Urinary bladder (tissue), 4 donors: Measurements from ENCODE around the gene RNH1. TPM values are rescaled to one million over a fixed set of nuclear protein-coding genes. Genes with fewer than 3 reads are reported as not detected.

Experiments
- DNase-seq: peaks from one replicate; pipeline ENCODE4 v3.0.0-alpha.2; 2015; ENCODE audit errors: extremely low spot score
- H3K27ac ChIP-seq: one replicate; pipeline ENCODE4 v1.5.1; 2013; ENCODE audit warnings: low read depth, mild to moderate bottlenecking, moderate library complexity
- H3K36me3 ChIP-seq: one replicate; pipeline ENCODE4 v1.6.1; 2013; ENCODE audit warnings: mild to moderate bottlenecking, moderate library complexity; ENCODE audit not compliant: insufficient read depth
- H3K4me1 ChIP-seq: one replicate; pipeline ENCODE4 v1.6.1; 2013; ENCODE audit warnings: mild to moderate bottlenecking, moderate library complexity; ENCODE audit not compliant: insufficient read depth
- H3K4me3 ChIP-seq: one replicate; pipeline ENCODE4 v1.5.1; 2013; ENCODE audit warnings: low read depth, low read length
- WGBS: extraction: QIAGEN DNeasy Blood & Tissue Kit; methylation state at CpG from one replicate; pipeline ENCODE4 v1.1.7; 2013; 5-methylcytosine and 5-hydroxymethylcytosine counted together
- polyA plus RNA-seq: library from polyadenylated mRNA; stranded (reverse); fragments of 200-250 nt; gene quantifications from one replicate; pipeline ENCODE4 v1.2.3, GENCODE V29; 2013
- total RNA-seq: library from RNA; depleted of rRNA; stranded (reverse); fragments of >200 nt; gene quantifications from one replicate; pipeline ENCODE4 v1.2.3, GENCODE V29; 2014
- donor health status: healthy with polysubstance abuse.
- donor health status: healthy.

RNH1 gene
- total and polyA plus RNA-seq, 2 donors = 71.5 to 271 TPM

DNA sequence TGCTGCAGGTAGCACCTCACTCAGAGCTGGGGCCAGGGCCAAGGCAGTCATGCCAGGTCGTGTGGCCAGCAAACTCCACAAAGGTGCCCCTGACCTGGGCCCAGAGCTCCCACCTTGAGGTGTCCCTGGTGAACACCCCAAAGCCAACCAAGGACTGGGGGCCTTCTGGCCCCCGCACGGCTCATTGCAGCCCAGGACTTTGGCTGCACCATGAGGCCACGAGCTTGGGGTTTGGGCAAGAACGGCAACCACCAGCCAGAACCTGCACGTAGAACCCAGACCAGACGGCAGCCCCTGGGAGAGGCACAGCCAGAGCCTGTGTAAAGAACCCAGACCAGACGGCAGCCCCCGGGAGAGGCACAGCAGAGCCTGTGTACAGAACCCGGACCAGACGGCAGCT lies 38.1 kb upstream of the RNH1 start:
- 86% methylated on average over 11 of the region's 11 CpGs for WGBS
- Histone ChIP-seq H3K27ac (no peak overlapping the region), H3K4me1 (no peaks in the 10 kb centered on the region), H3K4me3 (no peak overlapping the region), H3K36me3 (no peaks in the 10 kb centered on the region)
- DNase-seq = no peak

DNA sequence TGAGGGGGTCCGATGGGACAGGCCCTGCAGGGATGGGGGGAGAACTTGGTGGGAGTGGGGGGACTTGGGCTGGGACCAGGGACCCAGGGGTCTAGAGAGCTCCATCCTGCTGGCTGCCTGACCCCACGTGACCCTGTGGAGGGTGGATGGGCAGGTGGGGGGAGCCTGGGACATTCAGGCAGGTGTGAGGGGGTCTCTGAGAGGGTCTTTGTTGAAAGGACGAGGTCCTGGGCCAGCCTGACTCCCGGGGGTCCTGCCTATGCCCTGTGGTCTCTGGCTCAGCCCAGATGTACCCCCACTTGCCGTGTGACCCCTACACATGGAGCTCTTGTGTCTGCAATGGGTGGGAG lies 37.8 kb upstream of the RNH1 start:
- no peak for DNase-seq
- H3K36me3 ChIP-seq = no peaks in the 10 kb centered on the region
- H3K4me1 ChIP-seq = no peaks in the 10 kb centered on the region
- 89% methylated on average over 5 of the region's 5 CpGs for WGBS
- no peak overlapping the region for H3K4me3 ChIP-seq
- no peak overlapping the region for H3K27ac ChIP-seq

DNA sequence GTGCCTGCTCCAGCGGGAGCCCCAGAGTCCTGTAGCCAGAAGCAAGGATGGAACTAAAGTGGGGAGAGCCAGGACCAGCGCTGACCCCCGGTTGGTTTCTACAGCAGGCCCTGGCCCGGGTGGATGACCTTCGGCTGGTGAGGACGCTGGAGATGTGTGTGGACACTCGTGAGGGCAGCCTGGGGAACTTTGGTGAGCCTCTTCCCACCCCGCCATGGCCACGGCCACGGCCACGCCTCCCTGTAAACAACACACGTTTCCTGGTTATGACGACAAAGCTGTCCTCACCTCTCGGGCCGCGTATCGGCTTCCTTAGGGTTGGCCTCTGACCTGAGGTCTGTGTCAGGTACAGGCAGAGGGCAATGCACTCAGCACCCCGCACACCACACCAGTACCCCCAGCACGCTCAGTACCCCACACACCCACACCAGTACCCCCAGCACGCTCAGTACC lies 34.4 kb upstream of the RNH1 start:
- no peaks in the 10 kb centered on the region for H3K4me1 ChIP-seq
- no peaks in the 10 kb centered on the region for H3K36me3 ChIP-seq
- no peak overlapping the region for H3K4me3 ChIP-seq
- 91% methylated on average over 20 of the region's 20 CpGs for WGBS
- no peak for DNase-seq
- H3K27ac ChIP-seq = no peak overlapping the region

DNA sequence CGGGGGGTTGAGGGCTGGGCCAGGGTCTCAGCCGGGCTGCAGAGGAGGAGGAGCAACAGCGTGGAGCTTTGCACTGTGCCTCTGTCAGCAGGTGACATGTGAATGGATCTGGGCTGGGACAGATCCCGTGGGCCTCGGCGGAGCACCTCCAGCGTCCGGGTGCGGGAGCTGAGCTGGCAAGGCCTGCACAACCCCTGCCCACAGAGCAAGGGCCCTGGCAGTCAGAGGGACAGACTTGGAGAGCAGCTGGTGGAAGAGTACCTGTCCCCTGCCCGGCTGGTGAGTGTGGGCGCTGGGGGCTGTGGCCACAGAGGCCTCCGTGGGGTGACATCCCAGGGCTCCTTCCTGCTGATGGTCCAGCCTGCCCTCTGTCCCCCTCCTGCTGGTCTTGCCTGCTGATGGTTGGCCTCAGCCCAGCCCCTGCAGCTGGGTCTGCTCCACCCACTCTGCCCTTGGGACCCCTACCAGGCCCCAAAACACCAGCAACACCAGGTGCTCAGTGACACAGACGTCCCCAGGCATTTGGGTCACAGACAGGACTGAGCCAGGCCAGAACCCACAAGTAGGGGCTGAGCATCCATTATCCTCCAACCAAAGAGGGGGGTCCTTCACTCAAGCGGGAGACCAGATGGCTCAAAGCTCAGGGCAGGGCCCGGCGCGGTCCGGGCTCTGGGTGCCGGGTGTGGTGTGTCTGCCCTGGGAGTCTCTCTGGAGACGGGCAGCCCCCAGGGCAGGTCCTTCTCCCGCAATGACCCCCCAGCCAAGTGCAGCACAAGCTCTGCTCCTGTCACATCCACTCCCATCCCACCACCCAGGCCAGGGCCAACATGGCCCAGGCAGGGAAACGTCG lies 33.8 kb upstream of the RNH1 start:
- H3K36me3 ChIP-seq = no peaks in the 10 kb centered on the region
- no peaks in the 10 kb centered on the region for H3K4me1 ChIP-seq
- no peak overlapping the region for H3K4me3 ChIP-seq
- WGBS = 85% methylated on average over 23 of the region's 23 CpGs
- H3K27ac ChIP-seq = no peak overlapping the region
- no peak for DNase-seq

DNA sequence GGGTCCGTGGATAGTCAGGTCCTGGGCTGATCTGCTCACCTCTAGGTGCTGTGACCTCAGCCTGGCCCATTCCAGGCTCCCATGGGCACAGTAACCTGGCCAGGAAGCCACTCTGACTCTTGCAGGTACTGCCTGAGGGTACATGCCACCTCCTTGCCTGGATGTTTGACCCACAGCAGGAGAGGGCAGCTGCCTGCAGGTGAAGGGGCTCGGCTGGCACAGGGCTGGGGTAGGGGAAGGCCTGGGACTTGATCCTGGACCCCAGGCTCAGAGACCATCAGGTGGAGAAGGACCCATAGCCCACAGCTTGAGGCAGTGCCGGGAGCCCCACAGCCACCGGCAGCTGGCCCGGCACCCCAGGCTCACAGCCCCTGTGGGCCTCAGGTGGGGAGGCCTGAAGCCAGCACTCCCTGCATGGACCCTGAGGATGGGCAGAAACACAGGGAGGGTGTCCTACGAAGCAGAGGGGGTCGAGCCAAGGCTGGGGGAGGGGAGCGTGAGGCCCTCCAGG lies 33.0 kb upstream of the RNH1 start:
- Histone ChIP-seq H3K4me1 (no peaks in the 10 kb centered on the region), H3K4me3 (no peak overlapping the region), H3K27ac (no peak overlapping the region), H3K36me3 (no peaks in the 10 kb centered on the region)
- no peak for DNase-seq
- WGBS = 89% methylated on average over 8 of the region's 8 CpGs

DNA sequence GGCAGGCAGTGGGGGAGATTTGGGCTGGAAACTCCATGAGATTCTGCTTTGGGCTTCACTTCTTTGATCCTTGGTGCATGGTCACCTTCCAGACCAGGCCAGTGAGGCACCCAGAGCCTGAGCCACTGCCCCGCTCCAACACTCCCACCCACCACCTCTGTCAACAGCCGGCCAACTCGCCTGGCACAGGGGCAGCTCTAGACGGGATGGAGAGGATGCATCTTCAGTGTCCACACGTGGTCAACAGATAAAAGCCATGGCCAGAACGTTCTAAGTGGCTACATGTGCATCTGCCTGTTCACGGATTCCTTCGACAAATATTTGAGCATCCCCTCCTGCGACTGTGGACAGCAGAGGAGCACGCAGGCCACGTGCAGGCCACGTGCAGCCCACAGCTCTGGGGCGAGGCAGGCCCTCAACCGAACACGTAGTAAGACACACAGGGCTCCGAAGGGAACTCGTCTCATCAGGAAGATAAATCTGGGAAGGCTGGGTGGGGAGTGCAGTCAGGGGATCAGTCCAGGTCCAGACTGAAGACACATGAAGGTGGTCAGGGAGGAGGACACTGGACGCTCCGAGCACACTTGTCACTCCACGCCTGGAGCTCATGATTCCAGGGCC lies 31.5 kb upstream of the RNH1 start:
- no peaks in the 10 kb centered on the region for H3K4me1 ChIP-seq
- no peak overlapping the region for H3K4me3 ChIP-seq
- no peak overlapping the region for H3K27ac ChIP-seq
- WGBS = 91% methylated on average over 20 of the region's 20 CpGs
- H3K36me3 ChIP-seq = no peaks in the 10 kb centered on the region
- no peak for DNase-seq

DNA sequence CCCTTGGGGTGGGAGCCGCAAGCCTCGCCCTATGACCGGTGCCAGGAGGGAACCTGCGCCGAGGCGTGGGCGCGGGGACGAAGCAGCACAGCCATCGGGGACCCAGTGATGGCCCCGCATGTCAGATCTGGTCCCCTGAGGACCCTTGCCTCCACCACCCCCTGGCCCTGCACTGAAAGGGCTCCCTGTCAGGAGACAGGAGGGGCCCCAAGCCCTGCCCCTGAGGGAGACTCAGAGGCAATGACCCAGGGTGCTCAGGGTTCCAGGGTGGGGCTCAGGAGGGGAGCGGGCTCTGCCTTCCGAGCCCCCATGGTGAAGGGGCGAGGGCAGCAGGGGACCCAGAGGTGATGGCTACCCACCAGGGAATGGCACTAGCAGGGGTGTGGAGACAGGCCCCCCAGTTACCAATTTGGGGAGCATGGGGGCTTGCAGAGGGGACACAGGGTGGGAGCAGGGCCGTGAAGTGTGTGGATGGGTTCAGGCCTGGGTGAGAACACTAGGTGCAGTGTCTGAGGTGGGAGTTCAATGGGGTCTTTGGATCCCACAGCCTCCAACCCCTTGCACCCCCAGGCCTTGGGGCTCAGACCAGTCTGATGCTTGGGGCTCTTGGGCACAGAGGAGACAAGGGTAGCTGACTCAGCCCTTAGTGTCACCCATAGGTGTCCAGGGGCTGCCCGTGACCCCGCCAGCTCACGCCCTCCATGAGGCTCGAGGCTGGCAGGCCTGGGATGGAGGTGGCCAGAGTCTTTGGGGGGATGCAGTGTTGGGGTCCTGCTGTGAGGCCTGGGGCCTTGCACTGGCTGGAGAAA lies 30.8 kb upstream of the RNH1 start:
- no peak overlapping the region for H3K27ac ChIP-seq
- peak overlapping the region; percentile 11 for H3K4me3 ChIP-seq
- DNase-seq = no peak
- H3K4me1 ChIP-seq = no peaks in the 10 kb centered on the region
- H3K36me3 ChIP-seq = no peaks in the 10 kb centered on the region
- WGBS = 49% methylated on average over 19 of the region's 19 CpGs

DNA sequence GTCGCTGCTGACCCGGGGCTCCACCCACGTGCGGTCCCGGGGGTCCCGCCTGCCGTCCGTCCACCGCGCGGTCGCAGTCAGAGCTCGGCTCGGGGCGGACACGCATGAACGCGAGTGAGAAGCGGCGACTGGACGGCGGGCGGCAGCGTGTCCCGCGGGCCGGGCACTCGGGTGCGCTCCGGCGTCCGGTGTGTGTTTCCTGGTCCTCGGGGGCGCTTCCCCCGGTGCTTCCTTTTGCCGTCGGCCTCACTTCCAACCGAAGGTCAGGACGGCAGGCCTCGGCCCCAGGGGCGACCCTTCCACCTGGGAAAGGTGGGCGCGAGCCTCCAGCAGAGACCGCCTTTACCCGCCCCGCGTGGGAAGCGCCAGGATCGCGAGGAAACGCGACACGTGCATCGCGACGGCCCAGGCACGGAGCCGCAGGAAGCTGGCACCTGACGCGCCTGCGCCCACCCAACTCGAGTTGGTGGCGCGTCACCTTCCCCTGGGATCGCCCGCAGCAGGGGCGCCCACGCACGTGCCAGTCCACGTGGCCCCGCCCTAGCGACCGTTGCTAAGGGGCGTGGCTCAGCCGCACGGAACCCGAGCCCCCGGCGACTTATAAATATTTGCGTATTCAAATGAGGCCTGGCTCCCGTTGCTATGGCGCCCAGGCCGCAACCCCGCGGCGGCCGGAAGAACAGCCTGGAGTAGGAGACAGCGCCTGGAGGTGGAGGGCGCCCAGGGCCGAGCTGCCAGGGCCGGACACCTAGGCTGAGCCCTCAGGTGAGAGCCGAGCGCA lies 30.0 kb upstream of the RNH1 start, which contains the start of gene LRRC56:
Gene LRRC56 (plus strand): TSS at position 687 of the 781 bp plus-strand sequence. CDS start 3,158 bp downstream, outside the sequence.
- DNase-seq = no peak
- Histone ChIP-seq H3K36me3 (peaks cover 2% of the 10 kb centered on the region), H3K27ac (peak within 1 kb of the TSS; percentile 60), H3K4me3 (peak within 1 kb of the TSS; percentile 11), H3K4me1 (no peaks in the 10 kb centered on the region)
- 2% methylated on average over 93 of the region's 93 CpGs for WGBS

DNA sequence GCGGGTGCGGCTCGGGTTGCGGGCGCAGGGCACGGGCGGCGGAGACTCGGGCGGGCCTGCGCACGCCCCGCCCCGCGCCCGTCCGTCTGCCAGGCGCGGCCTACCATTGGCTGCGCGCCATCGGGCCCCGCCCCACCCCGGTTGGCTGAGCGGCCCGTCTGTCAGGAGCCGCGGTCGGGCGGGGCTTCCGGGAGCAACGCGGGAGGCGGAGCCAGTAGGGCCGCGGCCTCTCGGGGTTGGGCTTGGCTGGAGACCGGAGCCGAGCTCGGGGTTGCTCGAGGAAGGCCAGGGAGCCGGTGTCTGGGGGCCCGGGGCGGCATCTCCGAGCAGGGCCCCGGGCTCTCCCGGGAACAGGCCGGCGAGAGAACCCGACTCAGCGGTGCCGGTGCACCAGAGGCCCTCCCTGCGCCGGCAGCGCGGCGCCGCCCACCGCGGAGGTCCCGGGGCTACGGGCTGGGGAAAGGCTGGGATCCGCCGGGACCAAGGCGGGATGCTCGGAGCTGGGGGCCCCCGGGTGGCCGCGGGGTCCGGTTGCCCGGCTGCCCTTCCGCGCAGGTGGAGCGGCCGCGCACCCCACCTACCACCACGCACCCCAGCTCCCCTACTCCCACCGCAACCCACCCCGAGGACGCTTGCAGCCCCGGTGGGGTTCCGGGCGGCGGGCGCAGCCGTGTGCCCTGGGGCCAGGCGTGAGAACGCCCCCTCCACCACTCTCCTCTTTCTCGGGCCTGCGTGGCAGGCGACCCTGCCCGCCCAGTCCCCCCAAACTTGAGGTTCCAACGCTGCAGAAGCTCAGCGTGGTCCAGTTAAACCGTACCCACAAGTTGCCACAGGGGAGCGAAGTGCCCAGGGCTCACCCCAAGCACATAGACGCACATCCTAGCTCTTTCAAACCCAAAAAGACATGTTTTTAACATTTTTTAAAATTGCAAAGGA lies 28.7 kb upstream of the RNH1 start, which contains the start of gene HRAS:
Gene HRAS (minus strand): TSS at position 58 of the 936 bp plus-strand sequence.
- DNase-seq = peak; percentile 77
- Histone ChIP-seq H3K27ac (peak within 1 kb of the TSS; percentile 87), H3K36me3 (peaks cover 7% of the 10 kb centered on the region), H3K4me1 (no peaks in the 10 kb centered on the region), H3K4me3 (peak within 1 kb of the TSS; percentile 86)
- WGBS = 3% methylated on average over 97 of the region's 97 CpGs

DNA sequence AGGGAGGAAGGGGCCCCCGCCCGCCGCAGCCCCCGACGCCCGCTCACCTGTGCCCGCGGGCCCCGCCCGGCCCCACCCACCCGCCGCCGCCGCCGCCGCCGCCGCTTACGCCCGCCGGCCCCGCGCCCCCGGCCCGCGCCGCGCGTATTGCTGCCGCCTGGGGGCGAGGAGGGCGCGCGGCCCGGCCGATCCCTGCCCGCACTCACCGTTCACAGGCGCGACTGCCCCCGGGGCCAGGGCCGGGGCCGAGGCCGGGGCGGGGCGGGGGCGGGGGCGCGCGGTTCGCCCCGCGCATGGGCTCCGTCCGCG lies 28.1 kb upstream of the RNH1 start:
- H3K27ac ChIP-seq = peak overlapping the region; percentile 87
- WGBS = 2% methylated on average over 49 of the region's 56 CpGs
- H3K36me3 ChIP-seq = peaks cover 7% of the 10 kb centered on the region
- H3K4me1 ChIP-seq = no peaks in the 10 kb centered on the region
- no peak for DNase-seq
- H3K4me3 ChIP-seq = peak overlapping the region; percentile 86

DNA sequence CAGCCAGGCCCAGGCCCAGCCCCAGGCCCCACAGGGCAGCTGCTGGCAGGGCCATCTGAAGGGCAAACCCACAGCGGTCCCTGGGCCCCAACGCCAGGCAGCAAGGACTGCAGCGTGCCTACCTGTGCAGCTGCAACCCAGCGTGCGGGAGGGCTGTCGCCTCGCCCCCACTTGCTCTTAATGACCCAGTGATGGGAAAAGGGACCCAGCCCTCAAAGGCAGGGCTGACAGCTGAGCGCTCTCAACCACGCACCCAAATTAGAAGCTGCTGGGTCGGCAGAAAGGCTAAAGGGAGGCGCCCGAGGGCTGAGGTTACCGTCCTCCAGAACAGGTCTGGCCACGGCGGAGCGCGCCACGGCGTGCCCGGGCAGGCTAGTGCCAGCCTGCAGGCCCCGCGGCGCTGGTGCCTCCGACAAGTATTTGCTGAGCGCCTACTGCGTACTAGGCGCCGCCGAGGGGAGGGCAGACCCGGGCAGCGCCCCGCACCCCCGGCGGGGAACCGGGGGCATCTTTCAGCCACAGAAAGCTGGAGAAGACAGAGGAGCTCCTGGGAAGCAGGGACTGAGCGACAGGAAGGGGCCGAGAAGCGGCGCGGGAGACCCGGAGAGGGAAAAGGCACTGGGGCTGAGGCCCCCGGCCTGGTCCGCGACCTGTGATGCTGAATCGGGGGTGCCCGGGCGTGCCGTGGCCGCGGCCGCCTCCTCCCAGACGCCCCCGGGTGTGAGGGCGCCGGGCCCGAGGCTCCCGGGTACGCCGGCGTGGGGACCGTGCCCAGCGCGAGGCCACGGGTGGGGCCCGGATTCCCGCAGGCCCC lies 27.6 kb upstream of the RNH1 start:
- Histone ChIP-seq H3K4me1 (no peaks in the 10 kb centered on the region), H3K4me3 (peak overlapping the region; percentile 86), H3K27ac (peak overlapping the region; percentile 87), H3K36me3 (peaks cover 7% of the 10 kb centered on the region)
- no peak for DNase-seq
- 9% methylated on average over 66 of the region's 66 CpGs for WGBS
